ENCODE measurements around the gene IL31RA. TPM values are rescaled to one million over a fixed set of nuclear protein-coding genes. Genes with fewer than 3 reads are reported as not detected.

The IL31RA gene
- total RNA-seq, 2 donors from 2014 or later: 0.16 TPM; not detected in 1

- DNase-seq: no peak
- Histone ChIP-seq H3K4me3 (no peak overlapping the region), H3K9ac (ENCODE audit: low read depth in 2 of 2, low read length in 2 of 2) (no peak overlapping the region), H3K4me1 (no peaks in the 10 kb centered on the region), H3K9me3 (no peaks in the 10 kb centered on the region), H3K27ac (no peak overlapping the region), H3K27me3 (no peaks in the 10 kb centered on the region), H3K36me3 (no peaks in the 10 kb centered on the region)
- intact Hi-C loops (cut with DNase I): no loop called here
- no peak for TF ChIP-seq CTCF (IDR thresholded peaks at IDR 0.05)
These were observed 78.1 kb downstream of the IL31RA start for GRCh38 chr5:55929020-55929799.

GRCh38 chr5:55932700-55933099 is 81.5 kb downstream of the IL31RA start:
- no peak overlapping the region for H3K27ac ChIP-seq
- no peaks in the 10 kb centered on the region for H3K27me3 ChIP-seq
- no peaks in the 10 kb centered on the region for H3K9me3 ChIP-seq
- TF ChIP-seq CTCF (IDR thresholded peaks at IDR 0.05): no peak
- intact Hi-C loops (cut with DNase I): no loop called here
- no peaks in the 10 kb centered on the region for H3K36me3 ChIP-seq
- no peak for DNase-seq
- H3K4me3 ChIP-seq: no peak overlapping the region
- no peak overlapping the region for H3K9ac ChIP-seq (ENCODE audit: low read depth in 2 of 2, low read length in 2 of 2)
- no peaks in the 10 kb centered on the region for H3K4me1 ChIP-seq

GRCh38 chr5:55933377-55934114 is 82.4 kb downstream of the IL31RA start:
- intact Hi-C loops (cut with DNase I): loop anchor here (2.0 kb wide), 1 partner anchor 267 kb away; no protein-coding TSS in a partner anchor
- H3K9ac ChIP-seq (ENCODE audit: low read depth in 2 of 2, low read length in 2 of 2): no peak overlapping the region
- no peak for DNase-seq
- H3K36me3 ChIP-seq: no peaks in the 10 kb centered on the region
- H3K27me3 ChIP-seq: no peaks in the 10 kb centered on the region
- H3K9me3 ChIP-seq: no peaks in the 10 kb centered on the region
- no peak overlapping the region for H3K27ac ChIP-seq
- H3K4me1 ChIP-seq: no peaks in the 10 kb centered on the region
- H3K4me3 ChIP-seq: no peak overlapping the region
- TF ChIP-seq CTCF (IDR thresholded peaks at IDR 0.05): no peak

- TF ChIP-seq CTCF (IDR thresholded peaks at IDR 0.05): no peak
- Histone ChIP-seq H3K4me1 (no peaks in the 10 kb centered on the region), H3K9ac (ENCODE audit: low read depth in 2 of 2, low read length in 2 of 2) (no peak overlapping the region), H3K9me3 (no peaks in the 10 kb centered on the region), H3K27ac (no peak overlapping the region), H3K36me3 (no peaks in the 10 kb centered on the region), H3K4me3 (no peak overlapping the region), H3K27me3 (no peaks in the 10 kb centered on the region)
- intact Hi-C loops (cut with DNase I): loop anchor here (2.0 kb wide), 1 partner anchor 267 kb away; no protein-coding TSS in a partner anchor
- DNase-seq: no peak
These were observed 83.0 kb downstream of the IL31RA start for GRCh38 chr5:55934115-55934613.

GRCh38 chr5:55934720-55935119 is 83.6 kb downstream of the IL31RA start:
- Histone ChIP-seq H3K36me3 (no peaks in the 10 kb centered on the region), H3K4me3 (no peak overlapping the region), H3K27ac (no peak overlapping the region), H3K27me3 (no peaks in the 10 kb centered on the region), H3K9ac (ENCODE audit: low read depth in 2 of 2, low read length in 2 of 2) (no peak overlapping the region), H3K9me3 (no peaks in the 10 kb centered on the region), H3K4me1 (no peaks in the 10 kb centered on the region)
- DNase-seq: no peak
- intact Hi-C loops (cut with DNase I): loop anchor here (2.0 kb wide), 1 partner anchor 266 kb away; no protein-coding TSS in a partner anchor
- TF ChIP-seq CTCF (IDR thresholded peaks at IDR 0.05): no peak

Measured in colonic mucosa (tissue), 4 donors.